SK-N-MC (cell line): ENCODE measurements around the gene RC3H2.

Experiments used
- EZH2 ChIP-seq: fragments of 200-600 bp; sonication (generic); IDR thresholded peaks from one replicate; pipeline ENCODE4 v1.6.1; 2017; ENCODE audit warnings: antibody characterized with exemption
- POLR2AphosphoS5 ChIP-seq: IDR thresholded peaks from 2 replicates; pipeline ENCODE4 v1.6.1; 2012; ENCODE audit warnings: mild to moderate bottlenecking, low read depth, low read length, borderline replicate concordance

DNA sequence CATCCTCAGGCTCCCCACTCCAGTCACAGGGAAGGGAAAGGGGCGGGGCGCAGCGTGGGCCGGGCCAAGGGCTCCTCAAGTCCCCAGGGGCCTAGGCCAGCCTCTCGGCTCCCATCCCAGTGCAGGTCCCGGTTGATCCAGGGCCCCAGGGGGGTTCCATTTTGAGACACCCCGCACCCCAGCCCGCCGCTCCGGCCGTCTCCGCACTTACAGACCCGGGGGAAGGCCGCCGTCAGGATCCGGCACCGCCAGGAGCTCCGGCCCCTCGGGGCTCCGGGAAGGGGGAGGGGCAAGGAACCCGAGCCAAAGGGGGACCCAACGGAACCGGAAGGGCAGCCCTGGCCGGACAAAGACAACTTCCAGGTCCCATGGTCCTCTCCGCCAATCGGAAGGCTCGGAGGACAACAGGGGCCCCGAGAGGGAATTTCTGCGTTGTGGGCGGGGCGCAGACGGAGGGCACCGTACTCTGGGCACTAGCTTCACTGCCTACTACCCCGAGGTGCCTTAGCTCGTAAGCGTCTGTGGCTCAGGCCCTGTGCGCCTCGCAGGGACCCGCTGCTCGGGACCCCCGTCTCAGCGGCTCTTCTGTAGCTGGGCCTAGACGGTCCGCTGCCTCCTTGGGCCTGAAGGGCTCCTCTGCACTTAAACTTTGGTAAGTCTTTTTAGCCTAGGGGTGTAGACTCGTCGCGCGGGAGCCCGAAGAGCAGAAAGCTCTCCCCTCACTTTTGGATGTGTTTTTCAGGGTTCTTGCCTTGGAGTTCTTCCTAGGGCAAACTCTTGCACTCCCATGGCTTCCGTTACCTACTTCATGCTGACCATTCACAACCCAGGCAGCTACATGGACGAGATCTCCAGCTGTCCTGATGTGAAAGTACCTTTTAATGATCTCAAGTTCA, 26.3 kb upstream of the RC3H2 start, which contains the start of gene ZBTB26:
- TF ChIP-seq POLR2AphosphoS5 (peak; percentile 95), EZH2 (no peak)
